Hepatocyte (in vitro differentiated cells): Measurements from ENCODE around the gene NUDT16L1.

Experiments used
- EZH2 ChIP-seq: fragments of 200-600 bp; sonication (generic); IDR thresholded peaks from 2 replicates; pipeline ENCODE4 v1.6.1; 2016; ENCODE audit warnings: antibody characterized with exemption, mild to moderate bottlenecking, borderline replicate concordance
- EZH2phosphoT487 ChIP-seq: fragments of 200-600 bp; sonication (generic); IDR thresholded peaks from one replicate; pipeline ENCODE4 v1.6.1; 2018; ENCODE audit warnings: antibody characterized with exemption, mild to moderate bottlenecking, low read depth, moderate library complexity; ENCODE audit not compliant: unreplicated experiment, severe bottlenecking
- TF ChIP-seq, protein P1 (sequence below): fragments of 200-600 bp; sonication (generic); IDR thresholded peaks from 2 replicates; pipeline ENCODE4 v1.5.1; 2016; ENCODE audit warnings: antibody characterized with exemption, mild to moderate bottlenecking; ENCODE audit not compliant: poor library complexity

DNA sequence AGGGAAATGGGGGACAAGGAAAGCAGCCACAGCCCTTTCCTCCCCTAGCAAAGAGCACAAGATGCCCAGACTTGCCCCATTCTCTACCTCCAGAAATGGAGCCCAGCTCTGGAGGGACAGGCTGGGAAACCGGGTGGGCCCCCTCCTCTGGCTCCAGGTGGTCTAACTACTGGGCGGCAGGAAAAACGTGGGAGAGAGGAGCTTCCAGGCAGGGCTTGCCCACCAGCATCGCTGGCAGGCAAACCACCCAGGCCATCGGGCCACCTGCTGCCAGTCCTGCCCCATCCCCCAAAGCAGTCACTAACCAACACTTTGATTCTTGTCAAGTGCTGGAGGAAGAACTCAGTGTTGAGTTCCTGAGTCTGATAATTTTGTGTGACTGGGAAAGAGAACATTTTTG, 25.1 kb downstream of the NUDT16L1 start:
- TF ChIP-seq, protein P1, sequence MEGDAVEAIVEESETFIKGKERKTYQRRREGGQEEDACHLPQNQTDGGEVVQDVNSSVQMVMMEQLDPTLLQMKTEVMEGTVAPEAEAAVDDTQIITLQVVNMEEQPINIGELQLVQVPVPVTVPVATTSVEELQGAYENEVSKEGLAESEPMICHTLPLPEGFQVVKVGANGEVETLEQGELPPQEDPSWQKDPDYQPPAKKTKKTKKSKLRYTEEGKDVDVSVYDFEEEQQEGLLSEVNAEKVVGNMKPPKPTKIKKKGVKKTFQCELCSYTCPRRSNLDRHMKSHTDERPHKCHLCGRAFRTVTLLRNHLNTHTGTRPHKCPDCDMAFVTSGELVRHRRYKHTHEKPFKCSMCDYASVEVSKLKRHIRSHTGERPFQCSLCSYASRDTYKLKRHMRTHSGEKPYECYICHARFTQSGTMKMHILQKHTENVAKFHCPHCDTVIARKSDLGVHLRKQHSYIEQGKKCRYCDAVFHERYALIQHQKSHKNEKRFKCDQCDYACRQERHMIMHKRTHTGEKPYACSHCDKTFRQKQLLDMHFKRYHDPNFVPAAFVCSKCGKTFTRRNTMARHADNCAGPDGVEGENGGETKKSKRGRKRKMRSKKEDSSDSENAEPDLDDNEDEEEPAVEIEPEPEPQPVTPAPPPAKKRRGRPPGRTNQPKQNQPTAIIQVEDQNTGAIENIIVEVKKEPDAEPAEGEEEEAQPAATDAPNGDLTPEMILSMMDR: no peak
- TF ChIP-seq EZH2phosphoT487 (no peak), EZH2 (no peak)
